Measurements from ENCODE around the gene NFIX. TPM values are rescaled to one million over a fixed set of nuclear protein-coding genes. Genes with fewer than 3 reads are reported as not detected.
"Not testable (repeated sequence)": the region's sequence is repeated elsewhere in the genome, so short reads cannot be mapped to it uniquely, and the experiment has no call there.

Gene NFIX
- total RNA-seq, 1 donor from 2014 or later = 16.9 TPM

DNA sequence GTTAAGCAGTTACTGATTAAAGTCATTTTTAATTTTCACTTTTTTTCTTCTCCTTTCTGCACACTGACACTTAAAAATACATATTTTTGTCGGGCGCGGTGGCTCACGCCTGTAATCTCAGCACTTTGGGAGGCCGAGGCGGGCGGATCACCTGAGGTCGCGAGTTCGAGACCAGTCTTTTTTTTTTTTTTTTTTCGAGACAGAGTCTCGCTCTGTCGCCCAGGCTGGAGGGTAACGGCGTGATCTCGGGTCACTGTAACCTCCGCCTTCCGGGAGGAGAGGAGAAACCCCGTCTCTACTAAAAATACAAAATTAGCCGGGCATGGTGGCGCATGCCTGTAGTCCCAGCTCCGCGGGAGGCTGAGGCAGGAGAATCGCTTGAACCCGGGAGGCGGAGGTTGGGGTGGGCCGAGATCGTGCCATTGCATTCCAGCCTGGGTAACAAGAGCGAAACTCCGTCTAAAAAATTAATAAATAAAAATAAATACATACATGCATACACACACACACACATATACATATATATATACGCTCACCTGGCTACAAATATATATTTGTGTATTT, 37.8 kb upstream of the NFIX start:
- not testable (repeated sequence) for DNase-seq (ENCODE audit: low read depth in 2 of 2)

DNA sequence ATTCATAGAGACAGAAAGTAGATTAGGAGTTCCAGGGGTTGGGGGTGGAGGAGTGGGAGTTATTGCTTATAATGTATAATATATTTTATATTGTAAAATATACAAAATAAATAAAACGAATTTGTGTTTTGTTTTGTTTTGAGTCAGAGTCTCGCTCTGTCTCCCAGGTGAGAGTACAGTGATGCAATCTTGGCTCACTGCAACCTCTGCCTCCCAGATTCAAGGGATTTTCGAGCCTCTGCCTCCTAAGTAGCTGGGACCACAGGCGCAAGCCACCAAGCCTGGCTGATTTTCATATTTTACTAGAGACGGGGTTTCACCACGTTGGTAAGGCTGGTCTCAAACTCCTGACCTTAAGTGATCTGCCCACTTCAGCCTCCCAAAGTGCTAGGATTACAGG, 35.8 kb upstream of the NFIX start:
- DNase-seq (ENCODE audit: low read depth in 2 of 2) = no peak

DNA sequence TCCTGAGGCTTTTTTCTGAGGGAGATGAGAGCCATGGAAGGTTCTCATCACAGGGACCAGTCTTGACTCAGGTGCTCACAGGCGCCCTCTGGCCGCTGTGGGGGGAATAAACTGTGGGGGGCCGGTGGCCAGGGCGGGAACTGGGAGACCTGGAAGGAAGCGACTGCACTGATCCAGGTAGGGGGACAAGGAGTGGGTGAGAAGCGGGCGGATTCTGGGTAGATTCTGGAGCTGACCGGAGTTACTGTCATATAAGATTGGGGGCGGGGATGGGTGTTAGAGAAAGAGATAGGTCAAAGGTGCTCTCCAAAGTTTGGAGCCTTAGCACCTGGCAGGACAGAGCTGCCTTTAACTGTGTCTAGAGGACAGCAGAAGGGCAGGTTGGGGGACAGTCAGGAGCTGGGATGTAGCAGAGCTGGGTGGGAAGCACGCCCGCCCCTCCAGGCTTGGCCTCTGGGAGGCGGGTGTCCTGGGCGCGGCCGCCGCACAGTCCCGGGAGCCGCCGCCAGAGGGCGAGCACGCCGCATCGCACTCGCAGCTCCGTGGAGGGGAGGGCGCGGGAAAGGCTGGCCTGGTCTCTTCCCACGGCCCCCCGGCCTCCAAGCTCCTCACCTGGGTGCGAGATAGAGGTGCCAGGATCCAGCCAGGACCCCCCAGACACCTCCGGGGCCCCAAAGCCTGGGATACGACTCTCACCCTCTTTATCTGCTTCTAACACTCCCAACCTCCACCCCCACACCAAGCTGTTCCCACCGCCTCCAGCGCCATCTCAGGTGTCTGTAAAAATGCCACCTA, 30.1 kb upstream of the NFIX start:
- DNase-seq (ENCODE audit: low read depth in 2 of 2) = peak in 1 of 2 donors; percentile 79

DNA sequence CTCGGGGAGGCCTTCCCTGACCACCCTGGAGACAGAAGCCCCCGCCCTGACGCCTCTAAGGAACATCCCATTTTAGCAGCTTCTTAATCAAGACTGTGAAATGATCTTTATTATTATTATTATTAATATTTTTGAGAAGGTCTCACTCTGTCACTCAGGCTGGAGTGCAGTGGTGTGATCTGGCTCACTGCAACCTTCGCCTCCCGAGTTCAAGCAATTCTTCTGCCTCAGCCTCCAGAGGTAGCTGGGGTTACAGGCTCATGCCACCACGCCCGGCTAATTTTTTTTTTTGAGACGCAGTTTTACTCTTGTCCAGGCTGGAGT, 29.5 kb upstream of the NFIX start:
- DNase-seq (ENCODE audit: low read depth in 2 of 2) = no peak

DNA sequence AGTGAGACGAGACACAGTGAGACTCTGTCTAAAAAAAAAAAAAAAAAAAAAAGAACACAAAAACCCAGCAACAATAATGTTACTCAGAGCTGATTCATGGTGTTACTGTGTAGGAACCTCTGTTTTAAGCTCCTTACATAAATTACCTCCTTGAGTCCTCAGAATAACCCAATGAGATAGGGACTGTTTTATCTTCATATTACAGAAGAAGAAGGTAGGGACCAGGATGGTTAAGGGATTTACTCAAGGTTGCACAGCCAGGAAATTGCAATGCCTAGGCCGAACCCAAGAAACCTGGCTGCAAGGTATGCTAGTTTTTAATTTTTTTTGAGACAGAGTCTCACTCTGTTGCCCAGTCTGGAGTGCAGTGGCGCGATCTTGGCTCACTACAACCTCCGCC, 27.4 kb upstream of the NFIX start:
- DNase-seq (ENCODE audit: low read depth in 2 of 2) = no peak

DNA sequence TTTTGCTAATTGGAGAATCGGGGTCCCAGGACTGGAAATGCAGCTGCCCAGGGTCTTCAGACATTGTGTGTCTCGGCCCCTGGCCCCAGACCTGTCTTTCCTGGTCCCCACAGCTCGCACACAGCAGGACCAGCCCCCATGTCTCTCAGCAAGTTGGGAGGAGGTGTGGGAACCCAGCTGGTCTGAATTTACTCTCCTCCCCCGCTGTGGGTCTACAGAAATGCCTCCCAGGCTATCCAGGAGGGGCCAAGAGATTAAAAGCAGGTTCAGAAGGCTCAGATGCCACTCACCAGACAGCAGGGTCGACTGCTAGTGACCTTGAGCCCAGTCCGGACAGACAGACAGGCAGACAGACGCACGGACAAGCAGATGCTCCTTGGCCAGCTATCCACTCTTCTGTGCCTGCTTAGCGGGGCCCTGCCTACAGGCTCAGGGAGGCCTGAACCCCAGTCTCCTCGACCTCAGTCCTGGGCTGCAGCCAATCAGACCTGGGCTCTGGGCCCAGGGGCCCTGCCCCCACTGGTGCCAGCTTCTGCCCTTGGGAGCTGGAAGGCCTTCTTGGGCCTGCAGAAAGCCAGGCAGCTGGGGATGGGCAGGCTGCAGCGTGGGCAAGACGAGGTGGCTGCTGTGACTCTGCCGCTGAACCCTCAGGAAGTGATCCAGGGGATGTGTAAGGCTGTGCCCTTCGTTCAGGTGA, 25.8 kb upstream of the NFIX start, which contains the start of gene DAND5:
Gene DAND5 (plus strand): TSS at position 285 of the 697 bp plus-strand sequence. CDS start 85 bp downstream, at position 370.
- DNase-seq (ENCODE audit: low read depth in 2 of 2) = no peak

DNA sequence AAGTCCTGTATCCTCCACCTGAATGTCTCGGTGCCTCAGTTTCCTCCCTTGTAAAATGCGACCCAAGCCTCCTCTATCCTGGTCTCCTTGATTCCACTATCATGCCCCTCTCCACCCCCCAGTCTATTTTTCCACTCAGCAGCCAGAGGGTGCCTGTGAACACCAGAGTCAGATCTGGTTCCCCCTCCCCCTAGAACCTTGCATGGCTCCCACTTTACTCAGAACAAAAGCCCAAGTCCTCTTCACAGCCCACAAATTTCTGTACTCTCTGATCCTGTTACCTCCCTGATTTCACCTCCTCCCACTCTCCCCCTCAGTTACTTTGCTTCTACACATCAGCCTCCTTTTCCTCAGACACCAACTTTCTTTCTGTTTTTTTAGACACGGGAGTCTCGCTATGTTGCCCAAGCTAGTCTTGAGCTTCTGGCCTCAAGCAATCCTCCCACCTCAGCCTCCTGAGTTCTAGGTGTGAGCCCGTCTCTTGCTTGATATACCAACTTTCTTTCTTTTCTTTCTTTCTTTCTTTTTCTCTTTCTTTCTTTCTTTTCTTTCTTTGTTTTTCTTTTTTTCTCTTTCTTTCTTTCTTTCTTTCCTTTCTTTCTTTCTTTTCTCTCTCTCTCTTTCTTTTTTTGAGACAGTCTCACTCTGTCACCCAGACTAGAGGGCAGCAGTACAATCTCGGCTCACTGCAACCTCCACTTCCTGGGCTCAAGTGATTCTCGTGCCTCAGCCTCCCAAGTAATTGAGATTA, 25.0 kb upstream of the NFIX start:
- no peak for DNase-seq (ENCODE audit: low read depth in 2 of 2)

DNA sequence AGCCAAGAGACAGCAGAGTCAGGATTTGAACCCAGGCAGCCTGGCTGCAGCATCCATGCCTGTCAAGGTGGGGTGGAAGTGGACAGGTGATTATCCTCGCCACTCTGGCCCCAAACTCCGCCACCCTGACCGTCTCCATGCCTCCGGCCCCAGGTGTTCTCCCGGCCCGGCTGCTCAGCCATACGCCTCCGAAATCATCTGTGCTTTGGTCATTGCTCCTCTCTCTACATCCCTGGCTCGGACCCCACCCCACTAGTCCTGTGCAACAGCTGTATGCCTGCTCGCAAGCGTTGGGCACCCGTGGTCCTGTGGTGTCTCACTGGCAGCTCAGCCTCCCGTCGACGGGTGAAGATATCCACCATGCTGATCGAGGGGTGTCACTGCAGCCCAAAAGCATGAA, 22.0 kb upstream of the NFIX start:
- DNase-seq (ENCODE audit: low read depth in 2 of 2) = no peak

DNA sequence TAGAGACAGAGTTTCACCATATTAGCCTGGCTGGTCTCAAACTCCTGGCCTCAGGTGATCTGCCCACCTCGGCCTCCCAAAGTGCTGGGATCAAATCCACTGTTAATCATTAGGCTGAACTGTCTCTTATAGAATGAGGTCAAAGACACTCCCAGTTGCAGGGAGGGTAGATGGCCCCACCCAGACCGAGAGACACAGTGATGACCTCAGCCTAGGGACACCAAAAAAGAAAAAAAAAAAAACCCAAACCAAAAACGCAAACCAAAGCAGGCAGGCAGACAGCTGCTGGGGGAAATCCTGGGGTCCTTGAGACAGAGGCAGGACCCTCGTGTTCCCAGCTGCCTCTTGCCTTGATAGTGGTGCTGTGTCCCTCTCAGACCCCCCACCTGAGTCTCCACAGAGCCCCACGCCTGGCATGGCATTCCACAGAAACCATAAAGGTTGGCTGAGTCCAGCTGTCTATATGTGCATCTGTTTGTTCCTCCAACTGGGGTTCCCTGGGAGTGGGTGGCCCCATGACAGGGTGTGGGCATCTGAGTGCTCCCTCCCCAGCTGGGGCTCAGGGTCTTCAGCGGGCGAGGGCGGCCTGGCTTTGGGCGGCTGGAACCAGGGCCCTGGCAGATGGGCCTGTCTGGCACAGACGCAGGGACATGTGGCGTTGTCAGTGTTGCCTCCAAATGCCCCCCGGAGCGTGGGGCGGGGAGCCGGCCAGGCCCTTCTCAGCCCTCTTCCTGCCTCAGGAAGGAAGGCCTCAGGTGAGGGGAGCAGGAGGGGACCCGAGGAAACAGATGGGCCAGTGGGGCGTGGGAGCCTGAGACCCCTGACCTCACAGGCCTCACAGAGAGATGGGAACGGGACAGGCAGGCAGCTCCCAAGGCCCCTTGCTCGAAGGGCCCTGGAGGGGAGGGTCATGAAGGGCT, 20.7 kb upstream of the NFIX start:
- DNase-seq (ENCODE audit: low read depth in 2 of 2) = peak; percentile 80 to 92

DNA sequence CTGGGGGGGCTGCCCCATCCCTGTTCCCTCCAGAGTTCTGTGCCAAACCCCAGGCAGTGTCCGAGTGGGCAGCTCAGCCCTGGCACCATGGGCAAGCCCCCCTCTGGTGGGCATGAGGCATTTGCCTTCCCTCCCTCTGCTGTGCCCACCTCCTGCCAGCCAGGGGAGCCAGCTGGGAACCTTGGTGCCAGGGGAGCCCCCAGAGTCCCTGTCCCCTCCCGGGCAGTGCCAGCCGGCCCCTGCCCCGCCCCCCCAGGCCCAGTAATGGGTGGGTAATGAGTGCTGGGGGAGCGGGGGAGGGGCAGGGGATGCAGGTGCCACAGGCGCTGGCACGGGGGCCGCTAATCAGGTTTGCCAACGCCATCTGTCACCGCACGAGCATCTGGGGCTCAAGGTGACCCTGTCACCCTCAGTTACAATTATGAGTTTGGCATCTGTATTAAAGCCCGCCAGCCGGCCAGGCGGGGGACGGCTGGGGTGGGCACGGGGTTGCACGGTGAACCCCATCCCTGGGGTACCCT, 20.0 kb upstream of the NFIX start:
- no peak for DNase-seq (ENCODE audit: low read depth in 2 of 2)

DNA sequence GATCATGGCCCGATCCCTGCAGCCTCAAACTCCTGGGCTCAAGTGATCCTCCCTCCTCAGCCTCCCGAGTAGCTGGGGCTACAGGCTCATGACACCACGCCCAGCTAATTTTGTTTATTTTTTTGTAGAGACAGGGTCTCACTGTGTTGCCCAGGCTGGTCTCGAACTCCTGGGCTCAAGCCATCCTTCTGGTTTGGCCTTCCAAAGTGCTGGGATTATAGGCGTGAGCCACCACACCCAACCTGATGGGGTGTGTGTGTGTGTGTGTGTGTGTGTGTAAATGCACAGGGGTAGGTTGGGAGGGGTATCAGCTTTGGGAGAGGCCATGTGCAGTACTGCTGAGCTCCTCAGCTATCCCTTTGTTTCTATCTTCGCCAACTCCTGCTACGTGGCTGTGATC, 19.2 kb upstream of the NFIX start:
- not testable (repeated sequence) for DNase-seq (ENCODE audit: low read depth in 2 of 2)

DNA sequence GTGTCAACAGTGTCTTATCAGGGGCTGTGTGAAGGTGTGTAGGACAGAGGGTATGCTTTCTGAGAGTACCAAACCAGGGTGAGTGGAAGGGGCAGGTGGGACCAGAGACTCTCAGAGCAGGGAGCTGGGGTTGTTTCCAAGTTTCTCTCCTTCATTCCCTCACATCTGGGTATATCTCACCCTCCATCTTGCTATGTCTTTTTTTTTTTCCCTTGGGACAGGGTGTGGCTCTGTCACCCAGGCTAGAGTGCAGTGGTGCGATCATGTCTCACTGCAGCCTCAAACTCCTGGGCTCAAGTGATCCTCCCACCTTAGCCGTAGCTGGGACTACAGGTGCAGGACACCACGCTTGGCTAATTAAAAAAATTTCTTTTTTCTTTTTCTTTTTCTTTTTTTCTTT, 15.3 kb upstream of the NFIX start:
- DNase-seq (ENCODE audit: low read depth in 2 of 2) = no peak

DNA sequence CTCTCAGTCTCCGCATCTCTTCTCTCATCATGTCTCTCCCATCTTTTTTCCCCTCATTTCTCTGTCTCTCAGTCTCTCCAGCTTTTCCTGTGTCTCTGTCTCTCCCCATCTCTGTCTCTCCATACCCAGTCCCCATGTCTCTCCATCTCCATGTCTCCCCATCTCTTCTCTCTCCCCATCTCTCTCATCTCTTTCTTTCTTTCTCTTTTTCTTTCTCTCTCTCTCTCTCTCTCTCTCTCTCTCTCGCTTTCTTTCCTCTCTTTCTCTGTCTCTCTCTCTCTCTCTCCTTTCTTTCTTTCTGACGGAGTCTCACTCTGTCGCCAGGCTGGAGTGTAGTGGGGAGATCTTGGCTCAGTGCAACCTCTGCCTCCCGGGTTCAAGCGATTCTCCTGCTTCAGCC, 12.6 kb upstream of the NFIX start:
- no peak for DNase-seq (ENCODE audit: low read depth in 2 of 2)

DNA sequence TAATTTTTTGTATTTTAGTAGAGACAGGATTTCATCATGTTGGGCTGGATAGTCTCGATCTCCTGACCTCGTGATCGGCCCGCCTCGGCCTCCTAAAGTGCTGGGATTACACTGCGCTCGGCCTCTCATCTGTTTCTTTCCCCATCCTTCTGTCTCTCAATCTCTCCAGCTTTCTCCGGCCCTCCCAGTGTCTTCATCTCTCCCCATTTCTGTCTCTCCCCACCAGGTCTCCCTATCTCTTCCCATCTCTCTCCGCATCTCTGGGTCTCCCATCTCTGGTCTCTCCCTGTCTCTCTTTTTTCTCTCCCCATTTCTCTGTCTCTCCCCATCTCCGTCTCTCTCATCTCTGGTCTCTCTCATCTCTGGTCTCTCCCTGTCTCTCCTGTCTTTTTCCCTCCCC, 12.2 kb upstream of the NFIX start:
- DNase-seq (ENCODE audit: low read depth in 2 of 2) = no peak

DNA sequence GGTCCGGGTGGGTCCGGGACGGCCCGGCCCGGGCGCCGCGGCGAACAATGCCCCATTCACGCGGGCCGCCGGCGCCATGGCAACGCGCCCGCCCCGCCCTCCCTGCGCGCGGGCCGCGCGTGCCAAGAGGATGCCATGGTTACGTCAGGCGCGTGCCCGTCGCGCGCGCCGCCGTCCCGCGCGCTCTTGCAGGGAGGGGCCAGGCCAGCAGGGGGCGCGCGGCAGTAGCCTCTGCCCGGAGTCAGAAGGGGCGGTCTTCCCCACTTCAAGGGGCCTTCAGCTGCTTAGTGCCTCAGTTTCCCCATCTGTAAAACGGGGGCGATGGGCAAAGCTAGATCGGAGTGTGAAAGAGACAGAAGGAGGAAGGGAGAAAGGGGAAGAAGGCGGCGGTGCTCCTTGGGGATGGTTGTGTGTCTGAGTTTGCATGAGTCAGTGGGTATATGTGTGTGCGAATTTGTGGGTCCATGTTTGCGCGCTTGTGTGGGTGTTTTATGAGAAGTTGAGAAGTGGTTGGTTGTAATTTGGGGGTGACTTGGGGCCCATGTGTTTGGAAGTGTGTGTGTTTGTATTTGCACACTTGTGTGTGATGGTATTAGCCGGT, 11.6 kb upstream of the NFIX start:
- DNase-seq (ENCODE audit: low read depth in 2 of 2) = peak in 1 of 2 donors; percentile 81

DNA sequence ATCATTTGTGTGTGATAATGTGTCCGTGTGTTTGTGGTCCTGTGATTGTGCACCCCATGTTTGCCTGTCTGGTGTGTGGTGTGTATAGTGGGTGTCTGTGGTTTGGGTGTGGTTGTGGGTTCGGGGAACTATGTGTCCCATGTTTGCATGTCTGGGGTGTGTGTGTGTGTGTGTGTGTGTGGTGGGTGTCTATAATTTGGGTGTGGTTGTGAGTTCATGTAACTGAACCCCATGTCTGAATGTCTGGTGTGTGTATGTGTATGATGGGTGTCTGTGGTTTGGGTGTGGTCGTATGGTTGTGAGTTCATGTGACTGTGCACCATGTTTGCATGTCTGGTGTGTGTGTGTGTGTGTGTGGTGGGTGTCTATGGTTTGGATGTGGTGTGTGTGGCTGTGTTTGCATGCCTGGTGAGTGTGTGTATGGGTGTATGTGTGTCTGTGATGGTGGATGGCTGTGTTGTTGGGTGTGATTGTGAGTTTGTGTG, 11.1 kb upstream of the NFIX start:
- DNase-seq (ENCODE audit: low read depth in 2 of 2) = no peak

DNA sequence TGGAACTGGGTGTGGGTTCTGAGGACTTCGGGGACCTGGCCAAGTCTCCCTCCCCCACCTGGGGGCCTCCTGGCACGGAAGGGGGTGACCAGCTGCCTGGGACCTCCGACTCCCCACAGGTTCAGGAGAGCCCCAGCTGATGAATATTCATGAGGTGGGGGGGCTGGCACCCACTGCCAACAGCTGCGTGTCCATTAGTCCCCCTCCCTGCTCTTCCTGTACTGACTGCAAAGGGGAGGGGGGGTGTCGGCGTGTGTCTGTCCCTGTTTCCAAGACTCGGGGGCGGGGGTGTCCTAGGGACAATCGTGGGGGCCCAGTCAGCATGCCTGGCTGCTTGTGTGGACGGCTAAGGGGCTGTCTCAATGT, 10.6 kb upstream of the NFIX start:
- DNase-seq (ENCODE audit: low read depth in 2 of 2) = no peak

DNA sequence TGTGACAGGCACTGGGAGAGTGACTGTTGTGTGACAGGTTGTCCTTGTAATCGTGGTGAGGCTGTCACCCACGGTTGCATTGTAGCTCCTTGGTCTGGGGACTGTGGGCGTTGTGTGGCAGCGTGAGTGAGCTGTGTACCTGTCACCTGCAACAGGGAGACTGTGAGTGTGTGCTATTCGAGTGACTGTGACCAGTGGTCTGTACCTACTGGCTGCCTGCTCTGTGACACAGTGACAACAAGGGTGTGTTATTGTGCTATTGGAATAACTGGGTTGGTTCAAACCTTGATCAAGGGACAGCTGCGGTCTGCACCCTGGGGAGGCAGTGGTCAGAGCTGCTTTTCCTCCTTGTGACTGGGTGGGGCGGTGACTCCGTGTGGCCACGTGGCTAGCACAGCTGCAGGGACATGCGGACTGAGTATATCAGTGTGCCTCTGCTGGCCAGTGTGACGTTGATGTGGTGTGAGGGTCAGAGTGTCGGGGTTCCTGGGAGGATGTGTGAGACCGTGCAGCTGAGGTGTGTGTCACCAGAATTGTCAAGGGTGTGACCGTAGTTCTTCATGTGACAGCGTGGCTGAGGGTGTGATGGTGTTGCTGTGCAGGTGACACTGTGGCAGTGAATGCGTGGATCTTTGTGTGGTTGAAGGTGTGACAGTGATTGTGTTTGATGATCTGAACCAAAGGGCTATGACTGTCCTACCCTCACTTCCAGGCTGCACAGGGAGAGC, 10.1 kb upstream of the NFIX start:
- peak in 1 of 2 donors; percentile 39 for DNase-seq (ENCODE audit: low read depth in 2 of 2)

DNA sequence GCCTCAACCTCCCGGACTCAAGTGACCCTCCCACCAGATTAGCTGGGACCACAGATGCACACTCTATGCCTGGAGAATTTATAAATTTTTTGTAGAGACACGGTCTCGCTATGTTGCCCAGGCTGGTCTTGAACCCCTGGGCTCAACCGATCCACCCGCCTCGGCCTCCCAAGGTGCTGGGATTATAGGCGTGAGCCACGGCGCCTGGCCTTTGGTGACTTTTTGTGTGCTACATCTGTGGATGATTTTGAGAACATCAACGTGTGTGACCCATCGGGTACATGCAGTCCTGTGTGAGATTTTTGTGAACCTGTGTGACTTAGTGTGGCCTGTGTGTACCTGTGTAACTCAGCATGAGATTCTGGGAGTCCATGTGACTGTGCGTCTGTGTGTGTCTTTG, 8.5 kb upstream of the NFIX start:
- no peak for DNase-seq (ENCODE audit: low read depth in 2 of 2)

DNA sequence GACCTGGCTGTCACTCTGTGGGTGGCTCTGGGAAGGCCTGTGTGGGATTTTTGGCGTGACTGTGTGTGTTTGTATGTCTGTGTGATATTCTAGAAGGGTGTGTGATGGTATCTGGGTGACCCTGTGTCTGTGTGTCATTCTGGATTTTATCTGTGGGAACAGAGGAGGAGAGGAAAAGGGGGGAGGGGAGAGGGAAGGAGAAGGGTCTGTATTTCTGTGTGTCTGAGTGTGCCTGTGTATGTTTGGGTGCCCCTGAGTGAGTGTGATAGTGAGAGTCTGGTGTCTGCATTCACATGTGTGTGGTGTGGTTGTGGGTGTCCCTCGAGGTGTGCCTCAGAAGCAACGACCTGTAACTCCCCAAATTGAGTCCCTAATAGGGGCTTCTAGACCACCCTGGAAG, 8.1 kb upstream of the NFIX start:
- no peak for DNase-seq (ENCODE audit: low read depth in 2 of 2)
